Activated CD4-positive, alpha-beta T cell treated with anti-CD3 and anti-CD28 coated beads, Interleukin-10, Interleukin-2, amounts not matched to agents 100 ng/mL and 50 ng/mL, durations not matched to agents 16 hours and 8 hours (primary cell): ENCODE results near the gene SLC34A1.
A peak's percentile ranks its signal among the peaks of the same experiment; 100 is the strongest.
"Not testable (repeated sequence)": the region's sequence is repeated elsewhere in the genome, so short reads cannot be mapped to it uniquely, and the experiment has no call there.

Experiments
- DNase-seq: peaks from one replicate; pipeline ENCODE4 v3.0.0-alpha.2; 2020

The SLC34A1 gene

DNA sequence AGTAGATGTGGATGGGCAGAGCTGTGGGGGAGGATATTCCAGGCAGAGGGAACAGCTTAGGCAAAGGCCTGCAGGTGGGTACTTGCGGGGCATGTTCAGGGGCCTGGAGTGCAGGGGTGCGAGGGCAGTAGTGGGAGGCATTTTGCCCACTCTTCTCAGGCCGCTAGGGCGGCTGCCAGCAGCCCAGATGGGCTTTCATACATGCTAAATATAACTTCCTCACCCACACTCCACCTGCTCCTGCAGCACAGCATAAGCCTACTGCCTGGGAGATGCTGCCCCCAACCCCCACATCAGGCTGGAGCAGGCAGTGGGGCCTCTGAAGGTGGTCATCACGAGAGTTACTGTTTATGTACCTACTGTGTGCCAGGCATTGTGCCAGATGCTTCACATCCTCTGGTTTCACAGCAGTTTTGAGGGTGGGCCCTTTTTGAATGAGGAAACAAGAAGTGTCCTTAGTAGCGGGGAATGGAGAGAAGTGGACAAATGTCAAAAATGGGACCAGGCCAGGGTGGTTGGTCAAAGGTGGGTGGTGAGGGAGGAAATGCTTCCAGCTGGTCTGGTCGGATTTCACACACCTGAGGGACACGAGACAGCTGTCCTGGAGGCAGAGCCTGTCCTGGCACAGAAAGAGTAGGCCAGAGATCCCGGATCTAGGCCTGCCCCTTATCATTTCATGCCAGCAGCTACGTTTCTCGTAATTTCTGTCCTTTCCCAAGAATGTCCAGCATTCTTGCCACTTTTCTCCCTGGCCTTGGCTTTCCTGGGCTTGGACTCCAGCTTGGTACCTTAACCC is 14.4 kb upstream of the SLC34A1 start:
- DNase-seq, result no peak

- peak; percentile 80 for DNase-seq
These were observed 13.6 kb upstream of the SLC34A1 start for GRCh38 chr5:177370488-177371119.

DNA sequence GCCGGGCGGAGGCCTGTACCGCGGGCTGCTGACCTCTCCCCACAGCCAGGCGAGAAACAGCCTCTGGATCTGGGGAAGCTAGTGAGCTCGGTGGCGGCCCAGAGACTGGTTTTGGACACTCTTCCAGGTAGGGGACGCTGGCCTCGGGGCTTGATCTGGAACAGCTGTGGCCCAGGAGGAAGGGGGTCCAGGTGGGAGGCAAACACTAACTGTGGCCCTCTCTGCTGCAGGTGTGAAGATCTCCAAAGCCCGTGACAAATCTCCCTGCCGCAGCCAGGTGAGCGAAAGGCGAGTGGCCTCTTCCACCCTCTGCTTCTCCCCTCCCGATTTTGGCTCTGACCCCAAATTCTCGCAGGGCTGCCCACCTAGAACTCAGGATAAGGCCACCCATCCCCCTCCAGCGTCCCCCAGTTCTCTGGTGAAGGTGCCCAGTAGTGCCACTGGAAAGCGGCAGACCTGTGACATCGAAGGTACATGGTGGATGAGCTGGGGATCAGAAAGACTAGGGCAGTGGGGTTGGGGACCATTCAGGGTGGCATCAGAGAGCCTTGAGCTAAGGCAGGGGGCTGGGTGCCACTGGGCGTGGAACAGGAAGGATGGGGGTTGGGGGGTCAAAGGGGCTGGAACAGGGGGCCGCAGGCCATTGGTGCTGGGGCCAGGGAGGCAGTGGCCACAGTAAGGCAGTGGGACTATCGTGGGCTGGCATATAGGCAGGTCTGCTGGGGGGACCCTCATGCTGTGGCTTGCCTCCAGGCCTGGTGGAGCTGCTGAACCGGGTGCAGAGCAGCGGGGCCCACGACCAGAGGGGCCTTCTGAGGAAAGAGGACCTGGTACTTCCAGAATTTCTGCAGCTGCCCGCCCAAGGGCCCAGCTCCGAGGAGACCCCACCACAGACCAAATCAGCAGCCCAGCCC is 12.9 kb upstream of the SLC34A1 start:
- no peak for DNase-seq

DNA sequence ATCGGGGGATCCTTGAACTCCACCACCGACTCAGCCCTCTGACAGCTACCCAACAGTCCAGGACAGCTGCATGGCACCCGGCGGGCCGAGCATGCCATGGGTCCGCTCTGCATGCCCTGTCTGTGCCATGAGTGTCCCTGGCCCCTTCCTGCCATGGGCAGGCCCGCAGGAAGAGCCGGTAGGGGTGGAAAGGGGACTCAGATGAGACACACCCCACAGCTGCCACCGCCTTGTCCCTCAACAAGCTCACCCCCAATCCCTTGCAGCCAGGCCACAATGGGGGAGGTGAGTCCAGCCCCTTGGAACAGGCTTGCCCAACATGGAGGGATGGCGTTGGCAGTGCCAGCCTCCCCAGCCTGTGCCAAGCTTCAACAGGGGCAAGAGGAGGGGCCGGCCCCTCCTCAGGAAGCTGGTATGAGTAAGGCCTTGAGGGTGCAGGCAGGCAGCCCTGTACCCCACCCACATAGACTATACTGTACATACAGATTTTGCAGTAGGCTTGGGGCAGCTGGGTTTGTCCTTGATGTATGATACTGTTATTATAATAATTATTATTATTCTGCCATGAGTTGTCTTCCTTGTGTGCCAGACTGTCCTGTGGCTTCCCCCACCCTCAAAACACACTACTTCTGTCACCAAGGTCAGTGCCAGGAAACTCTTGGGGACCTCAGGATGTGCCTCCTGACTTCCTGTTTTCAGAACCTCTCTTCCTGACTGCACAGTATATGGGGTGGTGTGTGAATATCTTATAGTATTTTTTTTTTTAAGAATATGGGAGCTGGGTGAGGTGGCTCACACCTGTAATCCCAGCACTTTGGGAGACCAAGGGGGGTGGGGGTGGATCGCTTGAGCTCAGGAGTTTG is 12.0 kb upstream of the SLC34A1 start:
- peak; percentile 74 for DNase-seq

DNA sequence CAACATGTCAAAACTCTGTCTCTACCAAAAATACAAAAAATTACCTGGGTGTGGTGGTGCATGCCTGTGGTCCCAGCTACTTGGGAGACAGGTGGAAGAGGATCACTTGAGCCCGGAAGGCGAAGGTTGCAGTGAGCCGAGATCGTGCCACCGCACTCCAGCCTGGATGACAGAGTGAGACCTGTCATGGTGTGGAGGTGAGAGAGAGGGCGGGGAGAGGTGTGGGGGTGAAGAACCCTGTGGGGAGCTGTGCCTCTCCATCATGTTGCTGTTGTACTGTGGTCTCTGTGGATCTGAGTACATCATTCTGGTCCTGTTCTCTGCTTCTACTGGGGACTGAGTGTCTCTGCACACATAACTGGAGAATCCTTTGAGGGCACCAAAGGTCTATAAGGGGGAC is 11.3 kb upstream of the SLC34A1 start:
- no peak for DNase-seq

GRCh38 chr5:177373806-177374205 is 10.4 kb upstream of the SLC34A1 start:
- DNase-seq, result no peak

DNA sequence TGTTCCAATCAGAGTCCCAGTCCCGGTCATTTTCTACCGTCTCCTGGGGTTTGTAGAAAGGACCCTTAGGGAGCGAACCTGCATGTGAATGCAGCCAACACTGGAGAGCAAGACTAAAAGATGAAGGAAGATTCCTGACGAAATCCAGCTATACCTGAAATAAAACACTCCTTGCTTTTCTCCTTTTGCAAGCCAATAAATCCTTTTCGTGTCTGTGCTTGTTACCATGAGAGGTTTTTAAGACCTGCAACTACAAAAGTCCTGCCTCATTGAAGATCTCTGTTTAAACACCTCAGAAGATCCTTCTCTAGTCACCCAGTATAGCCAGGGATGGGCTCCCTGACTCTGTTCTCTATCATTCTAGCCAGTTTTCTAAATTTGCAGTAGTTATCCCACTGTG is 10.0 kb upstream of the SLC34A1 start:
- DNase-seq, result no peak

- DNase-seq, result not testable (repeated sequence)
These were observed 8.7 kb upstream of the SLC34A1 start for GRCh38 chr5:177375516-177375915.

GRCh38 chr5:177376107-177376506 is 8.1 kb upstream of the SLC34A1 start:
- DNase-seq, result no peak

GRCh38 chr5:177377851-177378776 is 6.1 kb upstream of the SLC34A1 start:
- DNase-seq, result no peak

DNA sequence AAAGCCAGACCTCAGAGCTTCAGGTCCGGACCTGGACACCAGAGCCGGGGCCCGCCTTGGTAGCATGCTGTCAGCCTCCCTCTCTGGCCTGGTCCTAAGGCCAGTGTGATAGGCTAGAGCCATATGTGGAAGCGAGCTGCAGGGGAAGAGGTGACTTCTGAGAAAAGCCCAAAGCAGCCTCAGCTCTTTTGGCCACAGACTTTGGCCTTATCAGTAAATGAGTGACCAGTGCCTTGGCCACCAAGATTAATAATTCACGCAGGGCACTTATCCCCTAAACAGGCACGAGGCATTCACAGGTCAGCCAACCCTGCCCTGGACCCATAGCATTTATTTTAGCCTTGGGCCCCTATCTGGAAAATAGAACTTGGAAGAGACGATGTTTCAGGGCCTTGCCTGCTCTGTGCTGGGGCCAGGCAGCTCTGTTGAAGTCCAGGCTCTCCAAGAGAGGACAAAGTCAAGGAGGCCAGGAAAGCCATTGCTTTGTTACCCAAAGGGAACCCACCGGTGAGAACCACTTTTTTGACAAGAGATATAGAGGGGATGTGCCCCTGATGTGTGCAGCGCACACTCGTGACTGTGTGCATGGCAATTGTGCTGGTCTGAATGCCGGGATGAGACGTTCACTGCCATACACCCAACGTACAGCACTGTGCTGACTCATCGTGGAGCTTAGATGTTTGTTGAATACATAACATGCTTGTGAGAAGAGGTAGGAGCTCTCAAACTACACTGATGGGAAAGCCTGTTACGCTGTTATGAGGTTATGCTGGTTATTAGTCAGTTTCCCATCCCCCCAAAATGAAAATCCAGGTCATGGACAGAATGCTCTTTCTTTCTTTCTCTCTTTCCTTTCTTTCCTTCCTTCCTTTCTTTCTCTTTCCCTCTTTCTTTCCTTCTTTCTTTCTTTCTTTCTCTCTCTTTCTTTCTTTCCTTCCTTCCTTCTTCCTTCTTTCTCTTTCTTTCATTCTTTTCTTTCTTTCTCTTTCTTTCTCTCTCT is 5.0 kb upstream of the SLC34A1 start:
- peak; percentile 76 for DNase-seq

- no peak for DNase-seq
These were observed 3.5 kb upstream of the SLC34A1 start for GRCh38 chr5:177380805-177381126.

- DNase-seq, result no peak
These were observed 1.7 kb upstream of the SLC34A1 start for GRCh38 chr5:177382423-177383029.

GRCh38 chr5:177383181-177383580 is 1.1 kb upstream of the SLC34A1 start:
- DNase-seq, result no peak

DNA sequence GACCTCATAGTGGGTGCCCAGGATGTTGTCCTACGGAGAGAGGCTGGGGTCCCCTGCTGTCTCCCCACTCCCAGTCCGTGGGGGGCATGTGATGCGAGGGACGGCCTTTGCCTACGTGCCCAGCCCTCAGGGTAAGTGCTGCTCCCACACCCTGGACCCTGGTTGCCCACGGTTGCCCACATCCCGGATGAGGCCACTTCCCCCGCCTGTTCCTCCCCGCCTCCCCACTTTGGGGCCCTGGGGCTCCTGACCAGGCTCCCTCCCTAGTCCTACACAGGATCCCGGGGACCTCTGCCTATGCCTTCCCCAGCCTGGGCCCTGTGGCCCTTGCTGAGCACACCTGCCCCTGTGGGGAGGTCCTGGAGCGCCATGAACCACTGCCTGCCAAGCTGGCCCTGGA is 1.5 kb downstream of the SLC34A1 start:
- DNase-seq, result no peak

DNA sequence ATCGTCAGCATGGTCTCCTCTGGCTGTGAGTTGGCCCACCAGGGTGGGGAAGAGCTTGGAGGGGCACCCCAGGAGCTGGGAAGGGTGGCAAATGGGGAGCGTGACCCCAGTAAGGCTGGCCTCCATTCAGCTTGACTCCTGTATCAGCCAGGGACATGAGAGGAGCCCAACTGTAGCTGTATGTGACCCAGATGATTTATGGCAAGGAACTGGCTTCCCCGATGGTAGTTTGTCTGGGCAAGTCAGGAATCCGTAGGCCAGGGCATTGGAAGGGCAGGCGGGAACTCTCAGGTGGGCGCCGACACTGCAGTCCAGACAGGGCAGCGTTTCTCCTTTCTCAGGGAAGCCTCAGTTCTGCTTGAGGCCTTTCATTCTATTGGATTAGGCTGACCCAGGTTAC is 2.3 kb downstream of the SLC34A1 start:
- DNase-seq, result no peak

DNA sequence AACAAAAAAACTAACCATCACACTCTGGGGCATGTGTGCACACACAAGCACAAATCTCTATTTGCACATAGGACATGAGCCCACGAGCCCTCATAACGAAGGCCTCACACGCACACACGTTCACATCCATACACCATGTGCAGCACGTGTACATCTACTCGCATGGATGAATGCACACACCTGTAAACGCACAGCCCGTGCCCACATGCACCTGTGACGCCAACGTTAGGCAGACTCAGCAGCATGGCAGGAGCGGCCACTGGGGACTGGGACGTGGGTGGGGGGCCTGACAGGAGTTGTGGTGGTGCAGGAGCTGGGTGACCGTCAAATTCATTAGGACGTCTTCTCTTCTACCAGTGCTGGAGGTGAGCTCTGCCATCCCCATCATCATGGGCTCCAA is 3.2 kb downstream of the SLC34A1 start:
- DNase-seq, result no peak

DNA sequence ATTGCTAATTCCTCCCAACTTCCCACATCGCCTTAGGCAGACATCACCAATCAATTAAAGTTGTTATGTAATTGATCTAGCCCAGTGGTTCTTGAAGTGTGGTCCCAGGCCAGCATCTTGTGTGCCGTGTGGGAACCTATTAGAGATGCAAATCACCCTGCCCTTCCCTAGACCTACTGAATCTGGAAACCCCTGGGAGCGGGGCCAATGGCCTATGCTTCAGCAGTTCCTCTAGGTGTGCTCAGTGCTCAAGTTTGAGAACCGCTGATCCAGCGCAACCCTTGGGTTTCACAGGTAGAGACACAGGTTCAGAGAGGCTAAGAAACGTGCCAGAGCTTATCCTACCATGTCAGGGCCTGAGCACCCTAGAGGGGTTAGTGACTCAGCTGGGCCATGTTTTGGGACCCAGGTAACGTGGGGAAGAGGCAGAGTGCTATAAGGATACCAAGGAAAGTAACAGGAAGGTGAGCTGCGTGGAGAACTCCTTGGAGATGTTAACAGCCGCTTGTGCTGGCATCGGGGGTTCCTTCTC is 4.4 kb downstream of the SLC34A1 start:
- no peak for DNase-seq
